Neural cell (in vitro differentiated cells): Measurements from ENCODE around the gene TNFRSF8. TPM values are rescaled to one million over a fixed set of nuclear protein-coding genes. Genes with fewer than 3 reads are reported as not detected.

Source experiments
- H2AFZ ChIP-seq: fragments of 200-600, 300-800 bp; sonication (generic), shearing (Covaris generic); 2 replicates; pipeline ENCODE4 v1.6.0; 2014; ENCODE audit warnings: low read depth, mild to moderate bottlenecking, antibody characterized with exemption, low read length, moderate library complexity
- H3F3A ChIP-seq: fragments of 200-600 bp; shearing (Covaris generic); 2 replicates; pipeline ENCODE4 v1.6.1; 2016; ENCODE audit warnings: mild to moderate bottlenecking, moderate library complexity, mixed read lengths, antibody characterized with exemption, low read length; ENCODE audit not compliant: insufficient read depth, poor library complexity, severe bottlenecking
- H3K27ac ChIP-seq: fragments of 200-600, 300-800 bp; sonication (generic), shearing (Covaris generic); 2 replicates; pipeline ENCODE4 v1.5.1; 2014; ENCODE audit warnings: mild to moderate bottlenecking, low read length, moderate library complexity
- H3K27me3 ChIP-seq: fragments of 300-800, 200-600 bp; sonication (generic), shearing (Covaris generic); 2 replicates; pipeline ENCODE4 v1.6.0; 2014; ENCODE audit warnings: mild to moderate bottlenecking, low read depth, low read length, moderate library complexity; ENCODE audit not compliant: insufficient read depth
- H3K36me3 ChIP-seq: fragments of 300-800, 200-600 bp; sonication (generic), shearing (Covaris generic); 2 replicates; pipeline ENCODE4 v1.5.1; 2014; ENCODE audit warnings: mild to moderate bottlenecking, antibody characterized with exemption, low read length, moderate library complexity; ENCODE audit not compliant: insufficient read depth
- H3K4me2 ChIP-seq: fragments of 300-800, 200-600 bp; sonication (generic), shearing (Covaris generic); 2 replicates; pipeline ENCODE4 v1.6.0; 2014; ENCODE audit warnings: mild to moderate bottlenecking, low read length
- H3K4me3 ChIP-seq: fragments of 300-800, 200-600 bp; sonication (generic), shearing (Covaris generic); 2 replicates; pipeline ENCODE4 v1.5.1; 2014; ENCODE audit warnings: mild to moderate bottlenecking, low read length, moderate library complexity
- H3K79me2 ChIP-seq: fragments of 200-600 bp; shearing (Covaris generic); replicated peaks from 2 replicates; pipeline ENCODE4 v1.6.0; 2014; ENCODE audit warnings: mild to moderate bottlenecking, low read length, moderate library complexity; ENCODE audit not compliant: insufficient read depth
- H3K9ac ChIP-seq: fragments of 300-800, 200-600 bp; sonication (generic), shearing (Covaris generic); 2 replicates; pipeline ENCODE4 v1.6.1; 2016; ENCODE audit warnings: mild to moderate bottlenecking, low read length, mixed read lengths
- H3K9me2 ChIP-seq: fragments of 200-600 bp; shearing (Covaris generic); 2 replicates; pipeline ENCODE4 v1.6.1; 2016; ENCODE audit warnings: mild to moderate bottlenecking, low read length, mixed read lengths; ENCODE audit not compliant: insufficient read depth
- H3K9me3 ChIP-seq: fragments of 200-600, 300-800 bp; sonication (generic), shearing (Covaris generic); 2 replicates; pipeline ENCODE4 v1.6.1; 2016; ENCODE audit warnings: mild to moderate bottlenecking, mixed run types, low read length, moderate library complexity, mixed read lengths
- H4K20me1 ChIP-seq: fragments of 200-600 bp; shearing (Covaris generic); 2 replicates; pipeline ENCODE4 v1.6.1; 2016; ENCODE audit warnings: mild to moderate bottlenecking, mixed run types; ENCODE audit not compliant: insufficient read depth
- EP300 ChIP-seq: fragments of 450-650 bp; conservative IDR thresholded peaks from 2 replicates; pipeline ENCODE4 v1.6.1; 2014; ENCODE audit warnings: antibody characterized with exemption, mild to moderate bottlenecking, moderate library complexity; ENCODE audit not compliant: poor library complexity, severe bottlenecking
- EZH2 ChIP-seq: fragments of 200-600, 300-800 bp; shearing (Covaris generic), sonication (generic); IDR thresholded peaks from 2 replicates; pipeline ENCODE4 v1.6.1; 2014; ENCODE audit warnings: antibody characterized with exemption, low read length, borderline replicate concordance, mild to moderate bottlenecking; ENCODE audit not compliant: insufficient read depth, poor library complexity, severe bottlenecking
- MXI1 ChIP-seq: fragments of 450-650 bp; conservative IDR thresholded peaks from 2 replicates; pipeline ENCODE4 v1.6.1; 2014; ENCODE audit warnings: antibody characterized with exemption, mild to moderate bottlenecking; ENCODE audit not compliant: poor library complexity, severe bottlenecking
- POLR2AphosphoS5 ChIP-seq: IDR thresholded peaks from 2 replicates; pipeline ENCODE4 v1.6.1; 2012
- RAD21 ChIP-seq: fragments of 450-650 bp; conservative IDR thresholded peaks from 2 replicates; pipeline ENCODE4 v1.6.1; 2014; ENCODE audit warnings: antibody characterized with exemption, mild to moderate bottlenecking, moderate library complexity
- REST ChIP-seq: IDR thresholded peaks from 2 replicates; pipeline ENCODE4 v1.6.1; 2012; ENCODE audit warnings: borderline replicate concordance
- SMC3 ChIP-seq: fragments of 450-650 bp; conservative IDR thresholded peaks from 2 replicates; pipeline ENCODE4 v1.6.1; 2014; ENCODE audit warnings: antibody characterized with exemption, mild to moderate bottlenecking, moderate library complexity; ENCODE audit not compliant: poor library complexity
- TAF1 ChIP-seq: IDR thresholded peaks from 2 replicates; pipeline ENCODE4 v1.6.1; 2012; ENCODE audit warnings: low read depth
- polyA plus RNA-seq: library from polyadenylated mRNA; depleted of rRNA; stranded (reverse); fragments of >200 nt; gene quantifications from 2 replicates; pipeline ENCODE4 v1.2.3, GENCODE V29; 2014
- TF ChIP-seq, protein P1 (sequence below): fragments of 450-650 bp; IDR thresholded peaks from 2 replicates; pipeline ENCODE4 v1.5.1; 2014; ENCODE audit warnings: antibody characterized with exemption, mild to moderate bottlenecking, moderate library complexity; ENCODE audit not compliant: poor library complexity, severe bottlenecking

TNFRSF8 gene
- polyA plus RNA-seq, 1 donor from 2014 or later: not detected

- H3K36me3 ChIP-seq: no peaks in the 10 kb centered on the region
- no peaks in the 10 kb centered on the region for H3K79me2 ChIP-seq
- no peaks in the 10 kb centered on the region for H3F3A ChIP-seq
- H2AFZ ChIP-seq: no peak overlapping the region
- no peak overlapping the region for H3K4me2 ChIP-seq
- no peak overlapping the region for H3K4me3 ChIP-seq
- H3K9ac ChIP-seq: no peak overlapping the region
- no peaks in the 10 kb centered on the region for H3K9me3 ChIP-seq
- no peaks in the 10 kb centered on the region for H3K27me3 ChIP-seq
- no peaks in the 10 kb centered on the region for H4K20me1 ChIP-seq
- no peaks in the 10 kb centered on the region for H3K9me2 ChIP-seq
- no peak overlapping the region for H3K27ac ChIP-seq
- no peak for TF ChIP-seq POLR2AphosphoS5
- TF ChIP-seq TAF1: no peak
- no peak for TF ChIP-seq MXI1
- TF ChIP-seq, protein P1, sequence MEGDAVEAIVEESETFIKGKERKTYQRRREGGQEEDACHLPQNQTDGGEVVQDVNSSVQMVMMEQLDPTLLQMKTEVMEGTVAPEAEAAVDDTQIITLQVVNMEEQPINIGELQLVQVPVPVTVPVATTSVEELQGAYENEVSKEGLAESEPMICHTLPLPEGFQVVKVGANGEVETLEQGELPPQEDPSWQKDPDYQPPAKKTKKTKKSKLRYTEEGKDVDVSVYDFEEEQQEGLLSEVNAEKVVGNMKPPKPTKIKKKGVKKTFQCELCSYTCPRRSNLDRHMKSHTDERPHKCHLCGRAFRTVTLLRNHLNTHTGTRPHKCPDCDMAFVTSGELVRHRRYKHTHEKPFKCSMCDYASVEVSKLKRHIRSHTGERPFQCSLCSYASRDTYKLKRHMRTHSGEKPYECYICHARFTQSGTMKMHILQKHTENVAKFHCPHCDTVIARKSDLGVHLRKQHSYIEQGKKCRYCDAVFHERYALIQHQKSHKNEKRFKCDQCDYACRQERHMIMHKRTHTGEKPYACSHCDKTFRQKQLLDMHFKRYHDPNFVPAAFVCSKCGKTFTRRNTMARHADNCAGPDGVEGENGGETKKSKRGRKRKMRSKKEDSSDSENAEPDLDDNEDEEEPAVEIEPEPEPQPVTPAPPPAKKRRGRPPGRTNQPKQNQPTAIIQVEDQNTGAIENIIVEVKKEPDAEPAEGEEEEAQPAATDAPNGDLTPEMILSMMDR: no peak
- TF ChIP-seq SMC3: no peak
- no peak for TF ChIP-seq EZH2
- TF ChIP-seq REST: no peak
- TF ChIP-seq RAD21: no peak
- no peak for TF ChIP-seq EP300
Measured at GRCh38 chr1:12132078-12132477, 69.0 kb downstream of the TNFRSF8 start.

GRCh38 chr1:12134716-12135115, 71.6 kb downstream of the TNFRSF8 start:
- Histone ChIP-seq H3K36me3 (no peaks in the 10 kb centered on the region), H3K9ac (no peak overlapping the region), H3K27me3 (no peaks in the 10 kb centered on the region), H3F3A (no peaks in the 10 kb centered on the region), H3K79me2 (no peaks in the 10 kb centered on the region), H3K4me3 (no peak overlapping the region), H4K20me1 (no peaks in the 10 kb centered on the region), H3K9me3 (no peaks in the 10 kb centered on the region), H3K9me2 (no peaks in the 10 kb centered on the region), H3K4me2 (no peak overlapping the region), H3K27ac (no peak overlapping the region), H2AFZ (no peak overlapping the region)
- TF ChIP-seq REST (no peak), EZH2 (no peak), SMC3 (no peak), TAF1 (no peak), POLR2AphosphoS5 (no peak), RAD21 (no peak), MXI1 (no peak), EP300 (no peak)
- TF ChIP-seq, protein P1: no peak
